ENCODE data around the gene RASGRF2. TPM values are rescaled to one million over a fixed set of nuclear protein-coding genes. Genes with fewer than 3 reads are reported as not detected.

Gene RASGRF2
- total and polyA plus RNA-seq, 2 of the 13 experiments (the other 11 are each of a cell fraction or from before 2014, with no cell fraction given), result 23.6 to 29.0 TPM

- TF ChIP-seq TOE1 (CRISPR knock-in tag; IDR thresholded peaks at IDR 0.05) (no peak), KDM6A (CRISPR knock-in tag; IDR thresholded peaks at IDR 0.05; ENCODE audit: low read depth) (no peak), HMGXB4 (CRISPR knock-in tag; IDR thresholded peaks at IDR 0.05; ENCODE audit: borderline replicate concordance in 1 of 2, low read depth in 1 of 2) (0 out of 4 replicates have a peak, but pooled peaks of 1 of the 2 experiments have one; percentile 23), ETV5 (CRISPR knock-in tag; IDR thresholded peaks at IDR 0.05; ENCODE audit: borderline replicate concordance) (peak; percentile 71; the same call in 1 of the 2 replicates), ZNF510 (CRISPR knock-in tag; IDR thresholded peaks at IDR 0.05; ENCODE audit: low read depth) (no peak), NPAS2 (CRISPR knock-in tag; IDR thresholded peaks at IDR 0.05; ENCODE audit: borderline replicate concordance) (no peak), ZBTB44 (CRISPR knock-in tag; IDR thresholded peaks at IDR 0.05) (no peak), CTCF (CRISPR knock-in tag; IDR thresholded peaks at IDR 0.05) (no peak), ZBTB21 (CRISPR knock-in tag; IDR thresholded peaks at IDR 0.05) (no peak), ZFP90 (CRISPR knock-in tag; IDR thresholded peaks at IDR 0.05; ENCODE audit: borderline replicate concordance) (no peak), NBN (conservative IDR thresholded peaks at IDR 0.05) (no peak), HOXA9 (CRISPR knock-in tag; IDR thresholded peaks at IDR 0.05; ENCODE audit: borderline replicate concordance) (no peak), ZNF850 (CRISPR knock-in tag; conservative IDR thresholded peaks at IDR 0.05) (no peak), ZNF761 (CRISPR knock-in tag; conservative IDR thresholded peaks at IDR 0.05) (no peak), HIC2 (CRISPR knock-in tag; IDR thresholded peaks at IDR 0.05; ENCODE audit: low read depth) (no peak), ZNF777 (CRISPR knock-in tag; IDR thresholded peaks at IDR 0.05) (no peak), ARID5B (CRISPR knock-in tag; IDR thresholded peaks at IDR 0.05) (peak; percentile 76), ZNF672 (CRISPR knock-in tag; IDR thresholded peaks at IDR 0.05) (no peak)
These were observed 7.5 kb downstream of the RASGRF2 start (continued) for GRCh38 chr5:80967500-80968181.

All from HepG2 (cell line).